Gastroesophageal sphincter (tissue), 4 donors: ENCODE measurements around the gene PRDM16. TPM values are rescaled to one million over a fixed set of nuclear protein-coding genes. Genes with fewer than 3 reads are reported as not detected.

Experiments
- ATAC-seq: fragments of 150-250 bp; one replicate; pipeline ENCODE4 v1.9.1; 2016; ENCODE audit warnings: mild to moderate bottlenecking, moderate library complexity
- H3K27ac ChIP-seq, 4 donors: fragments of 200-600 bp; sonication (generic) in 3 of 4; 1 replicate in 3 of 4; 2 replicates in 1 of 4; pipeline ENCODE4 v1.5.1; 2016 to 2019
- H3K27me3 ChIP-seq: fragments of 200-600 bp; sonication (generic); one replicate; pipeline ENCODE4 v1.5.1; 2019
- H3K36me3 ChIP-seq, 2 donors: fragments of 200-600 bp; sonication (generic); one replicate each; pipeline ENCODE4 v1.5.1; 2019; ENCODE audit warnings: control low read depth in 1 of 2
- H3K4me1 ChIP-seq, 3 donors: fragments of 200-600 bp; sonication (generic); 1 replicate in 2 of 3; 2 replicates in 1 of 3; pipeline ENCODE4 v1.5.1; 2016 to 2019; ENCODE audit warnings: control low read depth in 2 of 3
- H3K4me3 ChIP-seq, 2 donors: fragments of 200-600 bp; sonication (generic); one replicate each; pipeline ENCODE4 v1.5.1; 2019; ENCODE audit warnings: mild to moderate bottlenecking in 1 of 2, moderate library complexity in 1 of 2
- H3K9me3 ChIP-seq, 3 donors: fragments of 200-600 bp; sonication (generic); one replicate each; pipeline ENCODE4 v1.5.1; 2017 to 2019; ENCODE audit warnings: control low read depth in 2 of 3
- CTCF ChIP-seq, 4 experiments: fragments of 200-600 bp in 2 of 4; fragments of 450-650 bp in 2 of 4; sonication (generic) in 1 of 4; IDR thresholded peaks; one replicate each; pipeline ENCODE4 v1.5.1; 2017 to 2019; ENCODE audit warnings: antibody characterized with exemption in 4 of 4, mild to moderate bottlenecking in 2 of 4, moderate library complexity in 2 of 4
- EP300 ChIP-seq: sonication (generic); formaldehyde crosslinking; IDR thresholded peaks from one replicate; pipeline ENCODE4 v1.6.1; 2017; ENCODE audit warnings: antibody characterized with exemption, mild to moderate bottlenecking
- POLR2A ChIP-seq, 2 donors: fragments of 450-650 bp; IDR thresholded peaks; one replicate each; pipeline ENCODE4 v1.6.1; 2017; ENCODE audit warnings: antibody characterized with exemption in 2 of 2, mild to moderate bottlenecking in 2 of 2, moderate library complexity in 1 of 2
- POLR2AphosphoS5 ChIP-seq: sonication (generic); formaldehyde crosslinking; IDR thresholded peaks from one replicate; pipeline ENCODE4 v1.6.1; 2017; ENCODE audit warnings: antibody characterized with exemption
- WGBS, 2 donors: methylation state at CpG; one replicate each; pipeline ENCODE4 v1.1.5; 2018; ENCODE audit warnings: low coverage in 1 of 2; 5-methylcytosine and 5-hydroxymethylcytosine counted together
- total RNA-seq, 4 donors: library from RNA; depleted of rRNA; stranded (reverse); fragments of >200 nt; gene quantifications; one replicate each; pipeline ENCODE4 v1.1.0, GENCODE V29; 2016

PRDM16 gene
- total RNA-seq, 4 donors from 2014 or later: 1.1 to 3.4 (median 1.6) TPM

GRCh38 chr1:3425486-3426215, 356.6 kb downstream of the PRDM16 start:
- WGBS, 2 donors: 60 to 91% methylated on average over 1 to 7 of the region's 44 CpGs
- no peak overlapping the region for H3K27ac ChIP-seq
- H3K27me3 ChIP-seq: peaks cover 36% of the 10 kb centered on the region
- no peak for TF ChIP-seq POLR2AphosphoS5
- no peak for TF ChIP-seq POLR2A (IDR thresholded peaks at IDR 0.05)
- no peak for TF ChIP-seq CTCF (IDR thresholded peaks at IDR 0.05)
- TF ChIP-seq EP300: no peak
- no peak overlapping the region for H3K4me3 ChIP-seq
- H3K9me3 ChIP-seq: peaks cover 0 to 4% (median 0%) of the 10 kb centered on the region in 3 donors
- ATAC-seq: no peak
- H3K4me1 ChIP-seq: peaks cover 0 to 19% (median 4%) of the 10 kb centered on the region in 3 donors
- peaks cover 0 to 17% of the 10 kb centered on the region in 2 donors for H3K36me3 ChIP-seq

GRCh38 chr1:3426956-3427535, 358.0 kb downstream of the PRDM16 start:
- Histone ChIP-seq H3K27ac (no peak overlapping the region), H3K4me3 (no peak overlapping the region), H3K4me1 (peaks cover 0 to 19% (median 4%) of the 10 kb centered on the region in 3 donors), H3K36me3 (peaks cover 0 to 17% of the 10 kb centered on the region in 2 donors), H3K9me3 (no peaks in the 10 kb centered on the region), H3K27me3 (peaks cover 37% of the 10 kb centered on the region)
- no peak for ATAC-seq
- WGBS, 2 donors: 89 to 91% methylated on average over 7 to 9 of the region's 20 CpGs
- TF ChIP-seq POLR2AphosphoS5: no peak
- TF ChIP-seq EP300: no peak
- no peak for TF ChIP-seq POLR2A (IDR thresholded peaks at IDR 0.05)
- no peak for TF ChIP-seq CTCF (IDR thresholded peaks at IDR 0.05)

DNA sequence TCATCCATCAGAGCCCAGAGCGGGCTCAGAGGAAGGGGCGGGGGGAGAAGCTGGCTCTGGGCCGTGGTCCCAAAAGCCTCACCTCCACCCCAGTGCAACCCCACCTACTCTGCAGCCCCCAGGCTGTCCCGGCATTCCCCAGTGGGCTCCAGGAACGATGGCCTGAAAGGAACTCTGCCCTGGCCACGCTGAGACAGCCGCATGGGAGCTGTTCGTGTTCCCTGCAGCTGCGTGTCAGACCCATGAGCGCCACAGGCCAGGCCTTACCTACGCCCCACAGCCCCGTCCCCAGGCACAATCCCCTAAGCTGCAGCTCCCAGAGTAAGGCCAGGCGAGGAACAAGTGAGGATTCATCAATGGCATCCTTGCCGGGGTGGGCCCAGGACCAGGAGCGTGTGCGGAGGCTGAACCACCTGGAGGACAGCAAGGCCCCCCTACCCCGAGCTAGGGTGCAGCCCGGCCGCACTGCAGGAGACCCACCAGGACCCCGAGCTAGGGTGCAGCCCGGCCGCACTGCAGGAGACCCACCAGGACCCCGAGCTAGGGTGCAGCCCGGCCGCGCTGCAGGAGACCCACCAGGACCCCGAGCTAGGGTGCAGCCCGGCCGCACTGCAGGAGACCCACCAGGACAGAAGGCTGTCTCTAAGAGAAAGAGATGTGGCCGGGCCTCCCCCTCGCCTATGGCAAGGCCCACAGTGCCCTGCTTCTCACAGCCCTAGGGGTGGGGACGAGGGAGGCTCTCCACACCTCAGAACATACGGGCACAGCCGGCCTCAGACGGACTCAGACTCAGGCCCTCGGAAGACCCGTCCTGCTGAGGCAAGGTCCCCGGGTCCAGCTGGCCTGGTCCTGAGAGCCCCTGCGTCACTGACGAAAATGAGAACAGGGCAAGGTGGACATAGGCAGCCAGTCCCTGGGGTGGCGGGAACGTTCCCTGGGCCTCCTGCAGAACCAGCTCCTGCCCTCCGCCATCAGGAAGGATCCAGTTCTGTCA, 359.0 kb downstream of the PRDM16 start:
- Histone ChIP-seq H3K36me3 (peaks cover 0 to 17% of the 10 kb centered on the region in 2 donors), H3K4me1 (peaks cover 0 to 10% (median 4%) of the 10 kb centered on the region in 3 donors), H3K27me3 (peaks cover 33% of the 10 kb centered on the region), H3K9me3 (no peaks in the 10 kb centered on the region), H3K4me3 (no peak overlapping the region), H3K27ac (no peak overlapping the region)
- TF ChIP-seq POLR2A (IDR thresholded peaks at IDR 0.05) (no peak), CTCF (IDR thresholded peaks at IDR 0.05) (no peak), EP300 (no peak), POLR2AphosphoS5 (no peak)
- 88 to 90% methylated on average over 2 to 5 of the region's 43 CpGs for WGBS, 2 donors
- ATAC-seq: no peak

DNA sequence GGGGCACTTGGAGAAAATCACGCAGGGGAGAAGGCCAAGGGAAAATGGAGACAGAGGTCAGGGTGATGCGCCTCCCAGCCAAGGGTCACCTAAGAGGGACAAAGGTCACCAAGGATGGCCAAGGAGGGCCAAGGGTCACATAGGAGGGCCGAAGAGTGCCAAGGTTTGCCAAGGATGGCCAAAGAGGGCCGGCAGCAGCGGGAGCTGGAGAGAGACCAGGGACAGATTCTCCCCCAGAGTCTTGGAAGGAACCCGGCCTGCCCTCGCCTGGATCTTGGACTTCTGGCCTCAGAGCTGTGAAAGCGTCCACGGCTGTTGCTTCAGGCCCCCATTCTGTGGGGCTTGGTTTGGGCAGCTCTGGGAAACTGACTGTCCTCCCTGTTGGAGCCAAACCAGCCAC, 359.9 kb downstream of the PRDM16 start:
- Histone ChIP-seq H3K36me3 (peaks cover 0 to 17% of the 10 kb centered on the region in 2 donors), H3K4me1 (peaks cover 0 to 7% (median 4%) of the 10 kb centered on the region in 3 donors), H3K27me3 (peaks cover 24% of the 10 kb centered on the region), H3K27ac (no peak overlapping the region), H3K9me3 (no peaks in the 10 kb centered on the region), H3K4me3 (no peak overlapping the region)
- TF ChIP-seq EP300: no peak
- no peak for TF ChIP-seq CTCF (IDR thresholded peaks at IDR 0.05)
- TF ChIP-seq POLR2AphosphoS5: no peak
- TF ChIP-seq POLR2A (IDR thresholded peaks at IDR 0.05): no peak
- 77 to 100% methylated on average over 2 to 6 of the region's 9 CpGs for WGBS, 2 donors
- no peak for ATAC-seq
